A549 treated with RU486 at 1 μM for 4 hours (cell line): ENCODE measurements around the gene SMYD2. TPM values are rescaled to one million over a fixed set of nuclear protein-coding genes. Genes with fewer than 3 reads are reported as not detected.

Experiments used
- total RNA-seq: library from RNA; stranded (reverse); fragments of 200-300 nt; extraction: Qiagen RNA extraction; gene quantifications from 5 replicates; pipeline ENCODE4 v1.2.3, GENCODE V29; 2022; ENCODE audit warnings: low read depth

Gene SMYD2, protein sequence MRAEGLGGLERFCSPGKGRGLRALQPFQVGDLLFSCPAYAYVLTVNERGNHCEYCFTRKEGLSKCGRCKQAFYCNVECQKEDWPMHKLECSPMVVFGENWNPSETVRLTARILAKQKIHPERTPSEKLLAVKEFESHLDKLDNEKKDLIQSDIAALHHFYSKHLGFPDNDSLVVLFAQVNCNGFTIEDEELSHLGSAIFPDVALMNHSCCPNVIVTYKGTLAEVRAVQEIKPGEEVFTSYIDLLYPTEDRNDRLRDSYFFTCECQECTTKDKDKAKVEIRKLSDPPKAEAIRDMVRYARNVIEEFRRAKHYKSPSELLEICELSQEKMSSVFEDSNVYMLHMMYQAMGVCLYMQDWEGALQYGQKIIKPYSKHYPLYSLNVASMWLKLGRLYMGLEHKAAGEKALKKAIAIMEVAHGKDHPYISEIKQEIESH
- total RNA-seq: 29.4 to 35.3 TPM (median 34.8 TPM) in 5 replicates

DNA sequence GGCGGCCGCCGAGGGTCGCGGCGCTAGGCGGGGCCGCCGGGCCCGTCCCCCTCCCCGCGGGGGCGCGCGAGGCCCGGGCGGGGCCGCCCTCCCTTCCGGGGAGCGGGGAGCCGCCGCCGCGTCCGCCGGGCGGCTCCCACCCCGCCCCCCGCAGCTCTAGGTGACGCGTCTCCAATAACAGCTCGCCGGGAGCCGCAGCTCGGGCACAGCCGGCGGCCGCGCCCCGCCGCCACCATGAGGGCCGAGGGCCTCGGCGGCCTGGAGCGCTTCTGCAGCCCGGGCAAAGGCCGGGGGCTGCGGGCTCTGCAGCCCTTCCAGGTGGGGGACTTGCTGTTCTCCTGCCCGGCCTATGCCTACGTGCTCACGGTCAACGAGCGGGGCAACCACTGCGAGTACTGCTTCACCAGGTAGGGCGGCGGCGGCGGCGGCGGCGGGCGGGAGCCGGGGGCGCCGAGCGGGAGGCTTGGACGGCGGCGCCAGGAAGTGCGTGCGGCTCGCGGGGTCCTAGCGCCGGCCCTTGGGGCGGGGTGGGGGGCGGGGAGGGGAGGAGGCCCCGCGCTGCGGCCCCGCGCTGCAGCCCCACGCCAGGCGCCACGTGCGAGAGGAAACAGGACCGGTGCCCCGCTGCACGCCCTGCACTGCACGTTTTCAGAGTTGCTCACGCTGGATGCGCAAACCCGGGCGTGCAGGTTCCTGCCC is at the start of gene SMYD2:
Gene SMYD2, plus strand, starts transcription at position 139 of the 699 bp plus-strand sequence. Its CDS starts 96 bp downstream, at position 235.

